HepG2 (cell line): ENCODE data around the gene SH3PXD2A. TPM values are rescaled to one million over a fixed set of nuclear protein-coding genes. Genes with fewer than 3 reads are reported as not detected.

Source experiments
- BRCA1 ChIP-seq: sonication (generic); formaldehyde crosslinking; IDR thresholded peaks from 2 replicates; pipeline ENCODE4 v1.4.0; 2020; ENCODE audit warnings: missing genetic modification reagents
- PAWR ChIP-seq: sonication (generic); formaldehyde crosslinking; IDR thresholded peaks from 2 replicates; pipeline ENCODE4 v1.4.0; 2020; ENCODE audit warnings: missing genetic modification reagents, mild to moderate bottlenecking, borderline replicate concordance
- RFXAP ChIP-seq: sonication (generic); formaldehyde crosslinking; IDR thresholded peaks from 2 replicates; pipeline ENCODE4 v1.4.0; 2020; ENCODE audit warnings: missing genetic modification reagents, borderline replicate concordance
- SP1 ChIP-seq, 2 experiments: fragments of 450-650 bp in 1 of 2; sonication (generic) in 1 of 2; formaldehyde crosslinking in 1 of 2; IDR thresholded peaks; 2 replicates each; pipeline versions ENCODE4 v1.4.0 to v1.6.1; 2016 to 2020; ENCODE audit warnings: missing genetic modification reagents in 1 of 2
- ZNF318 ChIP-seq: sonication (generic); formaldehyde crosslinking; IDR thresholded peaks from 2 replicates; pipeline ENCODE4 v1.4.0; 2020; ENCODE audit warnings: mild to moderate bottlenecking, missing genetic modification reagents
- ZSCAN5A ChIP-seq: sonication (generic); formaldehyde crosslinking; IDR thresholded peaks from 2 replicates; pipeline ENCODE4 v1.8.0; 2022; ENCODE audit warnings: mild to moderate bottlenecking, missing genetic modification reagents, borderline replicate concordance
- polyA plus RNA-seq, 8 experiments: library from polyadenylated mRNA; depleted of rRNA in 3 of 8; stranded (reverse) in 7 of 8; unstranded in 1 of 8; fragments of >200 nt; fragmentation: Illumina TruSeq in 4 of 8; extraction: Trizol in 4 of 8; gene quantifications; 2 replicates each; pipeline versions ENCODE4 v1.2.1 to v1.2.3, GENCODE V29; 2011 to 2016; ENCODE audit warnings: low read depth in 4 of 8, missing spikeins in 1 of 8, mixed read lengths in 1 of 8; ENCODE audit not compliant: insufficient read depth in 1 of 8
- total RNA-seq, 5 experiments: library from RNA; depleted of rRNA; stranded (reverse); fragments of >200 nt; fragmentation: Illumina TruSeq; extraction: Trizol; gene quantifications; 2 replicates each; pipeline ENCODE4 v1.2.3, GENCODE V29; 2016; ENCODE audit warnings: low read depth in 1 of 5

SH3PXD2A gene
- total and polyA plus RNA-seq, 2 of the 13 experiments (the other 11 are each of a cell fraction or from before 2014, with no cell fraction given): 11.1 to 11.3 TPM

GRCh38 chr10:103548581-103549348 lies 306.6 kb downstream of the SH3PXD2A start (continued):
- TF ChIP-seq SP1 (IDR thresholded peaks at IDR 0.05) (no peak), SP1 (CRISPR knock-in tag; IDR thresholded peaks at IDR 0.05) (no peak), ZNF318 (CRISPR knock-in tag) (no peak), ZSCAN5A (CRISPR knock-in tag) (no peak), RFXAP (CRISPR knock-in tag) (no peak), PAWR (CRISPR knock-in tag) (no peak), BRCA1 (no peak)
